Loucy (cell line): Measurements from ENCODE around the gene F3.

ENCODE experiments used
- H2AFZ ChIP-seq: fragments of 200-600 bp; sonication (generic); 2 replicates; pipeline ENCODE4 v1.6.0; 2016; ENCODE audit warnings: antibody characterized with exemption, mild to moderate bottlenecking, low read length, moderate library complexity
- H3F3A ChIP-seq: fragments of 200-600 bp; 2 replicates; pipeline ENCODE4 v1.6.0; 2016; ENCODE audit warnings: antibody characterized with exemption, low read depth, mild to moderate bottlenecking
- H3K27me3 ChIP-seq: fragments of 200-600 bp; sonication (generic); 2 replicates; pipeline ENCODE4 v1.6.1; 2014; ENCODE audit warnings: low read length, mild to moderate bottlenecking; ENCODE audit not compliant: insufficient read depth, poor library complexity, severe bottlenecking
- H3K36me3 ChIP-seq: fragments of 200-600 bp; sonication (generic); 2 replicates; pipeline ENCODE4 v1.6.1; 2016; ENCODE audit warnings: low read length; ENCODE audit not compliant: insufficient read depth
- H3K4me1 ChIP-seq: fragments of 200-600 bp; sonication (generic); 2 replicates; pipeline ENCODE4 v1.5.1; 2014; ENCODE audit warnings: low read length, mild to moderate bottlenecking; ENCODE audit not compliant: insufficient read depth, poor library complexity, severe bottlenecking
- H3K4me2 ChIP-seq: fragments of 200-600 bp; sonication (generic); 2 replicates; pipeline ENCODE4 v1.6.0; 2014; ENCODE audit warnings: antibody characterized with exemption, low read length, low read depth, mild to moderate bottlenecking; ENCODE audit not compliant: poor library complexity, severe bottlenecking
- H3K4me3 ChIP-seq: fragments of 200-600 bp; sonication (generic); 2 replicates; pipeline ENCODE4 v1.5.1; 2014; ENCODE audit warnings: low read length, mild to moderate bottlenecking, mixed read lengths; ENCODE audit not compliant: poor library complexity, severe bottlenecking
- H3K79me2 ChIP-seq: fragments of 200-600 bp; sonication (generic); 2 replicates; pipeline ENCODE4 v1.6.1; 2014; ENCODE audit warnings: low read length; ENCODE audit not compliant: insufficient read depth
- H3K9ac ChIP-seq: fragments of 200-600 bp; sonication (generic); 2 replicates; pipeline ENCODE4 v1.6.0; 2014; ENCODE audit warnings: mild to moderate bottlenecking, low read depth, low read length, moderate library complexity; ENCODE audit not compliant: poor library complexity, severe bottlenecking
- H3K9me2 ChIP-seq: fragments of 200-600 bp; sonication (generic); replicated peaks from 2 replicates; pipeline ENCODE4 v1.6.1; 2016; ENCODE audit warnings: low read depth, low read length, mixed read lengths
- H3K9me3 ChIP-seq: fragments of 200-600 bp; sonication (generic); 2 replicates; pipeline ENCODE4 v1.6.1; 2014; ENCODE audit warnings: mild to moderate bottlenecking, antibody characterized with exemption, low read length, low read depth; ENCODE audit not compliant: insufficient read depth
- H4K20me1 ChIP-seq: fragments of 200-600 bp; sonication (generic); 2 replicates; pipeline ENCODE4 v1.6.0; 2014; ENCODE audit warnings: antibody characterized with exemption, low read length, mild to moderate bottlenecking; ENCODE audit not compliant: insufficient read depth, poor library complexity, severe bottlenecking
- EZH2phosphoT487 ChIP-seq: fragments of 200-600 bp; IDR thresholded peaks from 2 replicates; pipeline ENCODE4 v1.6.1; 2018; ENCODE audit warnings: antibody characterized with exemption, mild to moderate bottlenecking, moderate library complexity, borderline replicate concordance
- TF ChIP-seq, protein P1 (sequence below): fragments of 200-600 bp; sonication (generic); conservative IDR thresholded peaks from 2 replicates; pipeline ENCODE4 v1.5.1; 2014; ENCODE audit warnings: mild to moderate bottlenecking, antibody characterized with exemption, low read length

Gene F3

DNA sequence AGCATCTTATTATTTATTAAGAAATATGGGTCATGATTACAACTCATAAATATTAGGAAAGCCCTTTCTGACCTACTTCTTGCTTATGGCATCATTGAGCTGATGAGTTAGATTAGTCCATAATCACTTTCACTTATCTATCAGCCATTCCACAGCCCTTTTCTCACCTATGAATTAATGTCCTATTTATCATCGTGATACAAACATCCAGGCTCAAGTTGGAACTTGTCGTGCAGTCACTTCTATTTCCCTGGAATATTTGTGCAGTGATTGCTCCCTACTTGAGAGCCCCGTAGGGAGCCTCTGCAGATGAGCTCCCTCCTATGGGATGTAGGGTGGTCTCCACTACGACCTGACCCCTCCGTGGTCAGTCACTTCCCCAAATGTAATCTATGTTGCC, 8.1 kb upstream of the F3 start:
- no peaks in the 10 kb centered on the region for H4K20me1 ChIP-seq
- no peaks in the 10 kb centered on the region for H3K9me2 ChIP-seq
- no peak overlapping the region for H3K4me2 ChIP-seq
- H3K4me3 ChIP-seq: no peak overlapping the region
- no peak overlapping the region for H3K9ac ChIP-seq
- no peaks in the 10 kb centered on the region for H3K9me3 ChIP-seq
- H2AFZ ChIP-seq: no peak overlapping the region
- no peaks in the 10 kb centered on the region for H3K27me3 ChIP-seq
- no peaks in the 10 kb centered on the region for H3K79me2 ChIP-seq
- H3F3A ChIP-seq: no peaks in the 10 kb centered on the region
- TF ChIP-seq, protein P1, sequence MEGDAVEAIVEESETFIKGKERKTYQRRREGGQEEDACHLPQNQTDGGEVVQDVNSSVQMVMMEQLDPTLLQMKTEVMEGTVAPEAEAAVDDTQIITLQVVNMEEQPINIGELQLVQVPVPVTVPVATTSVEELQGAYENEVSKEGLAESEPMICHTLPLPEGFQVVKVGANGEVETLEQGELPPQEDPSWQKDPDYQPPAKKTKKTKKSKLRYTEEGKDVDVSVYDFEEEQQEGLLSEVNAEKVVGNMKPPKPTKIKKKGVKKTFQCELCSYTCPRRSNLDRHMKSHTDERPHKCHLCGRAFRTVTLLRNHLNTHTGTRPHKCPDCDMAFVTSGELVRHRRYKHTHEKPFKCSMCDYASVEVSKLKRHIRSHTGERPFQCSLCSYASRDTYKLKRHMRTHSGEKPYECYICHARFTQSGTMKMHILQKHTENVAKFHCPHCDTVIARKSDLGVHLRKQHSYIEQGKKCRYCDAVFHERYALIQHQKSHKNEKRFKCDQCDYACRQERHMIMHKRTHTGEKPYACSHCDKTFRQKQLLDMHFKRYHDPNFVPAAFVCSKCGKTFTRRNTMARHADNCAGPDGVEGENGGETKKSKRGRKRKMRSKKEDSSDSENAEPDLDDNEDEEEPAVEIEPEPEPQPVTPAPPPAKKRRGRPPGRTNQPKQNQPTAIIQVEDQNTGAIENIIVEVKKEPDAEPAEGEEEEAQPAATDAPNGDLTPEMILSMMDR: no peak
- TF ChIP-seq EZH2phosphoT487: no peak
- H3K4me1 ChIP-seq: no peaks in the 10 kb centered on the region
- H3K36me3 ChIP-seq: no peaks in the 10 kb centered on the region

DNA sequence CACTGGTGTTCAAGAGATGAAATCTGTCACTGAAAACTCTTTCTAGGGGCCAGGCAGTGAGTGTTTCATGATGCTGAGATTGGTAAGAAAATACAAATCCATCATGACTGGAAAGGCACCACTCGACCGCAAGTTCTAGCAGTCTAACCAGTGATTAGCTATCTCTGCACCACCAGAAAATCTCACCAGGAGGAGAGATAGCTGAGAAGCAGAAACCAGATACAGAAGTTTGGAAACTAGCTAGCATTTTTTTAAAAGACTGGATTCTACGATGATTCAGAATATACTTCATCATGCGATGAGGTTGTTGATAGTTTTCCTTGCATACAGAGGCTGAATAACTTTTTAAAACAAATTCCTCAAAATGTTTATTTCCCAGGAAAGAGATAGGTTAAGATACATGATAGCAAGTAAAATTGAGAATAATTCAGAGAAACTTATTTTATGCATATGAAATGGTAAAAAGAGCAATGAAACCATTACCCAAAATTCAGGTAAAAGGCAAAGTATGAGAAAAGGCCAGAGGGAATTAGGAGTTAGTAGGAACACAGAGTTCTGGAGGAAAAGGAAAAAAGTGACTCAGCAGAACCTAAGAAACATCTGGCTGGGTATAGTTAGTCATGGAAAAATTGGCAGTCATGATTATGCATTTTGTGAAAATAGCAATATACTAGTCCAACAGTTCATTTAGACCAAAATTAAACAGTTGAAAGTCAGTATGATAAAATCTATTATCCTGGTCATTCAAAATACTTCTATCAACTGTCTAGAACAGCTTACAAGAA, 3.3 kb upstream of the F3 start:
- Histone ChIP-seq H2AFZ (no peak overlapping the region), H3K4me1 (peaks cover 27% of the 10 kb centered on the region), H3K9me2 (no peaks in the 10 kb centered on the region), H3K27me3 (no peaks in the 10 kb centered on the region), H3K4me2 (no peak overlapping the region), H3K79me2 (no peaks in the 10 kb centered on the region), H3F3A (no peaks in the 10 kb centered on the region), H3K9ac (no peak overlapping the region), H3K36me3 (no peaks in the 10 kb centered on the region), H4K20me1 (no peaks in the 10 kb centered on the region), H3K9me3 (no peaks in the 10 kb centered on the region), H3K4me3 (no peak overlapping the region)
- no peak for TF ChIP-seq EZH2phosphoT487
- TF ChIP-seq, protein P1: no peak

DNA sequence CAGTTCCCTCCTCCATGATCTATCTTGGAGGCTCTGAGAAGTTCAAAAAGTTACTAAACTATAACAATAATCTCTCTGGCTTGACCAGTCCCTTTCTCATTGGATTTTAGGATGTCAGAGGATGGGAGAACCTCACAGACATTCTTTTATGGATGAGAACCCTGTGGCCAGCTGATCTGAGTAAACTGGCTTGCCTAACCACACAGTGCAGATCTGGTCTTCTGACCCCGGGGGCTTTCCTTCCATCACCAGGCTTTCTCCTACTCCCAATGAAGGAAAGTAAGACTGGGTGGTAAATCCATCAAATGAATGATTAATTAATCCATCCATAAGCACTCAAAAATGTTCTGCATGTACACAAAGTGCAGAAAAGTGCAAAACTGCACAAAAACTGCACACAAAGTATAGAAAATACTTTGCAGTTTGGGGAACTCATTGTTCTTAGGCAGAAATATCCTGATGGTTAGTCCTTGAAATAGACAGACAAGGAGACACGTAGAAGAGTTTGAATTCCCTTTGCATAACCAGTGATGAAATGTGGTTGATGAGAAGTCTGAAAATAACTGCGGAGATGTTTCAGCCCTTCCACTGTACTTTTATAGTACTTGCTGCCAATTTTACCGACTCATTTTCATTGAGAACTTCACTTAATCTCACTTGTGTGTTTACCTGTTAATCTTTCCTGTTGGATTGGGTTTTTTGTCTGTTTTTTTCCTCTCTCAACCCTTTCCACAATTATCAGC, 2.5 kb upstream of the F3 start:
- Histone ChIP-seq H3K9ac (no peak overlapping the region), H3K4me1 (peaks cover 34% of the 10 kb centered on the region)
- TF ChIP-seq EZH2phosphoT487: no peak
- TF ChIP-seq, protein P1: no peak

More for the DNA sequence above, 2.5 kb upstream of the F3 start:
- Histone ChIP-seq H3K9me2 (no peaks in the 10 kb centered on the region), H3K36me3 (no peaks in the 10 kb centered on the region), H4K20me1 (no peaks in the 10 kb centered on the region), H3K4me3 (no peak overlapping the region), H3K9me3 (no peaks in the 10 kb centered on the region), H3F3A (no peaks in the 10 kb centered on the region), H3K27me3 (no peaks in the 10 kb centered on the region), H3K4me2 (no peak overlapping the region), H3K79me2 (no peaks in the 10 kb centered on the region), H2AFZ (no peak overlapping the region)
